ENCODE data around the gene ACBD4. TPM values are rescaled to one million over a fixed set of nuclear protein-coding genes. Genes with fewer than 3 reads are reported as not detected.
A peak's percentile ranks its signal among the peaks of the same experiment; 100 is the strongest.

Gene ACBD4
- total RNA-seq (10 to 100 TPM; 14.1 to 24.6 (median 20.2) TPM), polyA plus RNA-seq (10 to 100 TPM; 22.8 to 32.8 (median 31.8) TPM)
- long read RNA-seq, donor 1, partial matches to known transcripts: 0 of 2 reads
- long read RNA-seq, donor 1, other reads (novel, unspliced or antisense): 0 of 2 reads
- long read RNA-seq, donor 2, partial matches to known transcripts: 7 of 7 reads
- long read RNA-seq, donor 2, other reads (novel, unspliced or antisense): 0 of 7 reads

- H3K9me3 ChIP-seq: no peaks in the 10 kb centered on the region
- peaks cover 0 to 31% (median 0%) of the 10 kb centered on the region in 6 donors for H3K36me3 ChIP-seq
- peak within 1 kb of the TSS; percentile 66 to 89 (median 71) for H3K4me3 ChIP-seq
- 5 to 7% (median 6%) methylated on average over 27 to 40 of the region's 40 CpGs for WGBS, 5 donors
- peaks cover 14 to 55% (median 33%) of the 10 kb centered on the region in 6 donors for H3K4me1 ChIP-seq
- H3K27ac ChIP-seq: peak within 1 kb of the TSS; percentile 66 to 90 (median 86)
- intact Hi-C loops (cut with DNase I; ENCODE audit: low total_unique reads): loop anchor here (2.0 kb wide), 1 partner anchor 61 kb away; no protein-coding TSS in a partner anchor
- DNase-seq: peak; percentile 99
- TF ChIP-seq POLR2AphosphoS5 (IDR thresholded peaks at IDR 0.05) (peak; percentile 90 to 92 (median 92)), CTCF (IDR thresholded peaks at IDR 0.05 in 8 of 11, conservative IDR thresholded peaks at IDR 0.05 in 3 of 11) (peak; percentile 99 to 100 (median 100)), POLR2A (IDR thresholded peaks at IDR 0.05) (peak in 1 of 3 donors; percentile 36)
- H3K27me3 ChIP-seq (replicated peaks in 1 of 7): no peaks in the 10 kb centered on the region
These were observed at the start of gene ACBD4 for GRCh38 chr17:45135192-45135977. Gene ACBD4, plus strand, starts transcription at chr17:45135687. Its CDS starts 458 bp downstream, at chr17:45136145.

- no peak overlapping the region for H3K27ac ChIP-seq
- TF ChIP-seq POLR2A (IDR thresholded peaks at IDR 0.05) (no peak), POLR2AphosphoS5 (IDR thresholded peaks at IDR 0.05) (no peak), CTCF (IDR thresholded peaks at IDR 0.05 in 8 of 11, conservative IDR thresholded peaks at IDR 0.05 in 3 of 11) (no peak)
- peaks cover 0 to under 1% (median 0%) of the 10 kb centered on the region in 6 donors for H3K4me1 ChIP-seq
- no peaks in the 10 kb centered on the region for H3K27me3 ChIP-seq (replicated peaks in 1 of 7)
- WGBS, 5 donors: 95 to 98% (median 96%) methylated on average over 4 of the region's 4 CpGs
- no peaks in the 10 kb centered on the region for H3K9me3 ChIP-seq
- H3K36me3 ChIP-seq: peaks cover 3 to 100% (median 93%) of the 10 kb centered on the region in 6 donors
- intact Hi-C loops (cut with DNase I; ENCODE audit: low total_unique reads): no loop called here
- H3K4me3 ChIP-seq: no peak overlapping the region
- DNase-seq: peak; percentile 15
These were observed 49.1 kb upstream of the ACBD4 start for GRCh38 chr17:45086391-45086790.

GRCh38 chr17:45086865-45087503 lies 48.5 kb upstream of the ACBD4 start:
- Histone ChIP-seq H3K4me3 (no peak overlapping the region), H3K27ac (no peak overlapping the region), H3K27me3 (replicated peaks in 1 of 7) (no peaks in the 10 kb centered on the region), H3K9me3 (no peaks in the 10 kb centered on the region), H3K4me1 (no peaks in the 10 kb centered on the region), H3K36me3 (peaks cover 3 to 100% (median 93%) of the 10 kb centered on the region in 6 donors)
- intact Hi-C loops (cut with DNase I; ENCODE audit: low total_unique reads): no loop called here
- peak; percentile 9 for DNase-seq
- WGBS, 5 donors: 94 to 96% (median 95%) methylated on average over 6 of the region's 6 CpGs
- TF ChIP-seq CTCF (IDR thresholded peaks at IDR 0.05 in 8 of 11, conservative IDR thresholded peaks at IDR 0.05 in 3 of 11) (no peak), POLR2AphosphoS5 (IDR thresholded peaks at IDR 0.05) (no peak), POLR2A (IDR thresholded peaks at IDR 0.05) (no peak)

Measured in spleen (tissue), 13 donors.